Measurements from ENCODE around the gene HMGB3.

- TF ChIP-seq CTCF (IDR thresholded peaks at IDR 0.05) (no peak), TCF7L2 (IDR thresholded peaks at IDR 0.05; ENCODE audit: low read depth, low read length) (no peak), POLR2AphosphoS5 (IDR thresholded peaks at IDR 0.05; ENCODE audit: low read depth, low read length) (no peak)
These were observed 42.2 kb upstream of the HMGB3 start for GRCh38 chrX:150940844-150941495.
